Measurements from ENCODE around the gene TRIM47.
"Not testable (repeated sequence)": the region's sequence is repeated elsewhere in the genome, so short reads cannot be mapped to it uniquely, and the experiment has no call there.

The TRIM47 gene

GRCh38 chr17:75889454-75889853 is 11.1 kb upstream of the TRIM47 start:
- TF ChIP-seq EZH2phosphoT487 (IDR thresholded peaks at IDR 0.05; ENCODE audit: low read length): no peak
- TF ChIP-seq, protein P1, sequence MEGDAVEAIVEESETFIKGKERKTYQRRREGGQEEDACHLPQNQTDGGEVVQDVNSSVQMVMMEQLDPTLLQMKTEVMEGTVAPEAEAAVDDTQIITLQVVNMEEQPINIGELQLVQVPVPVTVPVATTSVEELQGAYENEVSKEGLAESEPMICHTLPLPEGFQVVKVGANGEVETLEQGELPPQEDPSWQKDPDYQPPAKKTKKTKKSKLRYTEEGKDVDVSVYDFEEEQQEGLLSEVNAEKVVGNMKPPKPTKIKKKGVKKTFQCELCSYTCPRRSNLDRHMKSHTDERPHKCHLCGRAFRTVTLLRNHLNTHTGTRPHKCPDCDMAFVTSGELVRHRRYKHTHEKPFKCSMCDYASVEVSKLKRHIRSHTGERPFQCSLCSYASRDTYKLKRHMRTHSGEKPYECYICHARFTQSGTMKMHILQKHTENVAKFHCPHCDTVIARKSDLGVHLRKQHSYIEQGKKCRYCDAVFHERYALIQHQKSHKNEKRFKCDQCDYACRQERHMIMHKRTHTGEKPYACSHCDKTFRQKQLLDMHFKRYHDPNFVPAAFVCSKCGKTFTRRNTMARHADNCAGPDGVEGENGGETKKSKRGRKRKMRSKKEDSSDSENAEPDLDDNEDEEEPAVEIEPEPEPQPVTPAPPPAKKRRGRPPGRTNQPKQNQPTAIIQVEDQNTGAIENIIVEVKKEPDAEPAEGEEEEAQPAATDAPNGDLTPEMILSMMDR (IDR thresholded peaks at IDR 0.05; ENCODE audit: low read length): no peak
- H3K27me3 ChIP-seq (replicated peaks; ENCODE audit: insufficient read depth, low read length): no peaks in the 10 kb centered on the region
- no peak overlapping the region for H2AFZ ChIP-seq (ENCODE audit: low read length)
- H3K27ac ChIP-seq (ENCODE audit: low read length): no peak overlapping the region
- DNase-seq: no peak
- no peaks in the 10 kb centered on the region for H3F3A ChIP-seq (ENCODE audit: insufficient read depth, low read length)
- H3K4me1 ChIP-seq (ENCODE audit: low read length): no peaks in the 10 kb centered on the region
- H4K20me1 ChIP-seq (ENCODE audit: insufficient read depth, low read length): no peaks in the 10 kb centered on the region
- no peak overlapping the region for H3K4me3 ChIP-seq (ENCODE audit: low read length)
- H3K9me3 ChIP-seq (replicated peaks; ENCODE audit: insufficient read depth, low read length): no peaks in the 10 kb centered on the region
- H3K4me2 ChIP-seq (ENCODE audit: low read depth, low read length): no peak overlapping the region
- H3K9ac ChIP-seq (ENCODE audit: low read length): no peak overlapping the region
- H3K79me2 ChIP-seq (ENCODE audit: low read length): peaks cover 4% of the 10 kb centered on the region
- no peaks in the 10 kb centered on the region for H3K36me3 ChIP-seq (replicated peaks; ENCODE audit: insufficient read depth, low read length)
- H3K9me2 ChIP-seq (replicated peaks; ENCODE audit: insufficient read depth, low read length): no peaks in the 10 kb centered on the region

DNA sequence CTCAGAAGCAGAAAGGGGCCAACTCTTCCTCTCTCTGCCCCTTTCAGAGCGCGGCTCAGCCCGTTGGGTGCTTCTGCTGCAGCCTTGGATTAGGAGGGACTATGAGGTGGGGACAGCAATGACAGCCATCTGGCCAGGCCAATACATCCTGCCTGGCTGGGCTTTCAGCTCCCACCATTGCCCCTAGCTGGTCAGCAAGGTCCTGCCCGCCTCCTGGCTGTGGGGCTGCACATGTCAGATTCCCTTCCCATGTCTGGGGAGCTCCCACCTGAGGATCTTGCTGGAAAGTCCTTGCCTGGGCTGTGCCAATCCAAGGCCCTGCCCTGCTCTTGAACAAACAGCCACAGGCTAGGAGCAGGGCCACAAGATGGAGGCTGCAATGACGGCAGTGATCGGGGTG is 10.1 kb upstream of the TRIM47 start:
- H3K4me2 ChIP-seq (ENCODE audit: low read depth, low read length): no peak overlapping the region
- H3K9me3 ChIP-seq (replicated peaks; ENCODE audit: insufficient read depth, low read length): no peaks in the 10 kb centered on the region
- no peak for TF ChIP-seq EZH2 (optimal IDR thresholded peaks at IDR 0.05; ENCODE audit: low read depth, low read length)
- no peaks in the 10 kb centered on the region for H3K27me3 ChIP-seq (replicated peaks; ENCODE audit: insufficient read depth, low read length)
- no peak overlapping the region for H2AFZ ChIP-seq (ENCODE audit: low read length)
- H3K36me3 ChIP-seq (replicated peaks; ENCODE audit: insufficient read depth, low read length): no peaks in the 10 kb centered on the region
- no peaks in the 10 kb centered on the region for H4K20me1 ChIP-seq (ENCODE audit: insufficient read depth, low read length)
- H3K4me3 ChIP-seq (ENCODE audit: low read length): no peak overlapping the region
- no peaks in the 10 kb centered on the region for H3K4me1 ChIP-seq (ENCODE audit: low read length)
- H3K79me2 ChIP-seq (ENCODE audit: low read length): no peaks in the 10 kb centered on the region
- no peak for DNase-seq
- H3K27ac ChIP-seq (ENCODE audit: low read length): no peak overlapping the region
- no peaks in the 10 kb centered on the region for H3F3A ChIP-seq (ENCODE audit: insufficient read depth, low read length)
- H3K9me2 ChIP-seq (replicated peaks; ENCODE audit: insufficient read depth, low read length): no peaks in the 10 kb centered on the region
- H3K9ac ChIP-seq (ENCODE audit: low read length): no peak overlapping the region

DNA sequence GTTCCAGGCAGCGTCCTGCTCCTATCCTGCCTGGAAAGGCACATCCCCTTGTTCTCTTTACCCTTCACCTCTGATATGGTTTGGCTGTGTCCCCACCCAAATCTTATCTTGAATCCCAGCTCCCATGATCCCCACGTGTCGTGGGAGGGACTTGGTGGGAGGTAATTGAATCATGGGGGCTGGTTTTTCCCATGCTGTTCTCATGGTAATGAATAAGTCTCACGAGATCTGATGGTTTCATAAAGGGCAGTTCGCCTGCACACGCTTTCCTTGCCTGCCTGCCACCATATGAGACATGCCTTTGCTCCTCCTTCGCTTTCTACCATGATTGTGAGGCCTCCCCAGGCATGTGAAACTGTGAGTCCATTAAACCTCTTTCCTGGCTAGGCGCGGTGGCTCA is 7.5 kb upstream of the TRIM47 start:
- not testable (repeated sequence) for H3K27ac ChIP-seq (ENCODE audit: low read length); H2AFZ ChIP-seq (ENCODE audit: low read length); H3K27me3 ChIP-seq (replicated peaks; ENCODE audit: insufficient read depth, low read length); H3K4me2 ChIP-seq (ENCODE audit: low read depth, low read length); H3K9ac ChIP-seq (ENCODE audit: low read length); H3K9me2 ChIP-seq (replicated peaks; ENCODE audit: insufficient read depth, low read length); H3K79me2 ChIP-seq (ENCODE audit: low read length); H3K36me3 ChIP-seq (replicated peaks; ENCODE audit: insufficient read depth, low read length); H3F3A ChIP-seq (ENCODE audit: insufficient read depth, low read length); DNase-seq; H4K20me1 ChIP-seq (ENCODE audit: insufficient read depth, low read length); H3K4me1 ChIP-seq (ENCODE audit: low read length); H3K4me3 ChIP-seq (ENCODE audit: low read length); H3K9me3 ChIP-seq (replicated peaks; ENCODE audit: insufficient read depth, low read length)

GRCh38 chr17:75885431-75885830 is 7.0 kb upstream of the TRIM47 start:
- Histone ChIP-seq H4K20me1 (ENCODE audit: insufficient read depth, low read length) (no peaks in the 10 kb centered on the region), H3K4me3 (ENCODE audit: low read length) (no peak overlapping the region), H3K27me3 (replicated peaks; ENCODE audit: insufficient read depth, low read length) (no peaks in the 10 kb centered on the region), H3K4me1 (ENCODE audit: low read length) (no peaks in the 10 kb centered on the region), H3K79me2 (ENCODE audit: low read length) (no peaks in the 10 kb centered on the region), H3K27ac (ENCODE audit: low read length) (no peak overlapping the region), H3K9me2 (replicated peaks; ENCODE audit: insufficient read depth, low read length) (no peaks in the 10 kb centered on the region), H3K9me3 (replicated peaks; ENCODE audit: insufficient read depth, low read length) (no peaks in the 10 kb centered on the region), H3K4me2 (ENCODE audit: low read depth, low read length) (no peak overlapping the region), H3F3A (ENCODE audit: insufficient read depth, low read length) (no peaks in the 10 kb centered on the region; the same call in 1 of the 2 replicates), H2AFZ (ENCODE audit: low read length) (no peak overlapping the region), H3K9ac (ENCODE audit: low read length) (no peak overlapping the region), H3K36me3 (replicated peaks; ENCODE audit: insufficient read depth, low read length) (no peaks in the 10 kb centered on the region)
- no peak for DNase-seq
- no peak for TF ChIP-seq EZH2phosphoT487 (IDR thresholded peaks at IDR 0.05; ENCODE audit: low read length)
- TF ChIP-seq EZH2 (optimal IDR thresholded peaks at IDR 0.05; ENCODE audit: low read depth, low read length): no peak
- TF ChIP-seq, protein P1 (IDR thresholded peaks at IDR 0.05; ENCODE audit: low read length): no peak

Data from MM.1S (cell line).